GM12878 (cell line): ENCODE results near the gene MPZL1. TPM values are rescaled to one million over a fixed set of nuclear protein-coding genes. Genes with fewer than 3 reads are reported as not detected.

ENCODE experiments used
- ATAC-seq: fragments of 200-7000 bp; cut with Tn5 transposase; 3 replicates; pipeline ENCODE4 v1.9.1; 2020; ENCODE audit warnings: mild to moderate bottlenecking, moderate library complexity
- BruUV-seq: library from RNA; stranded (reverse); fragments of 400-500 nt; replicated peaks from 2 replicates; lab custom pipeline; 2021; lab: Mats Ljungman, UMichigan
- CTCF ChIA-PET: fragments of 300-600 bp; sonication (Branson Sonifier 250); formaldehyde crosslinking; extraction: SDS; loops from one replicate; lab custom pipeline; 2021; ENCODE audit warnings: inconsistent platforms; lab: Yijun Ruan, JAX
- POLR2A ChIA-PET: fragments of 350-600 bp; formaldehyde crosslinking; extraction: SDS; loops from one replicate; lab custom pipeline; 2021; ENCODE audit warnings: inconsistent platforms; lab: Charles Lee
- RAD21 ChIA-PET: fragments of 300-600 bp; sonication (Branson Sonifier 250); formaldehyde crosslinking; loops from one replicate; lab custom pipeline; 2023; ENCODE audit warnings: antibody characterized with exemption; ENCODE audit not compliant: unreplicated experiment; lab: Charles Lee
- SMC1A ChIA-PET: fragments of 300-600 bp; sonication (Branson Sonifier 250); formaldehyde crosslinking; loops from one replicate; lab custom pipeline; 2023; ENCODE audit not compliant: unreplicated experiment, uncharacterized antibody; lab: Charles Lee
- DNase-seq: peaks from one replicate; pipeline ENCODE4 v3.0.0-alpha.2; 2011; ENCODE audit warnings: low read depth, low spot score
- FAIRE-seq: peaks from 3 replicates; lab custom pipeline; 2011; peaks lifted over from hg19 to GRCh38; lab: Jason Lieb, UNC
- H2AFZ ChIP-seq: 2 replicates; pipeline ENCODE4 v1.6.0; 2011; ENCODE audit warnings: low read depth, low read length, control low read depth; ENCODE audit not compliant: control insufficient read depth
- H3K27ac ChIP-seq: 2 replicates; pipeline ENCODE4 v1.5.1; 2011; ENCODE audit warnings: control low read depth; ENCODE audit not compliant: control insufficient read depth, insufficient read depth
- H3K27me3 ChIP-seq, 2 experiments: replicated peaks in 1 of 2; 2 replicates each; pipeline versions ENCODE4 v1.6.0 to v1.6.1; 2011; ENCODE audit warnings: low read length in 1 of 2; ENCODE audit not compliant: control insufficient read depth in 2 of 2, insufficient read depth in 2 of 2
- H3K36me3 ChIP-seq, 2 experiments: 2 replicates each; pipeline ENCODE4 v1.5.1; 2011; ENCODE audit warnings: low read length in 1 of 2; ENCODE audit not compliant: control insufficient read depth in 2 of 2, insufficient read depth in 2 of 2
- H3K4me1 ChIP-seq: 2 replicates; pipeline ENCODE4 v1.6.1; 2011; ENCODE audit warnings: mild to moderate bottlenecking, low read length, moderate library complexity, mixed read lengths; ENCODE audit not compliant: control insufficient read depth, insufficient read depth
- H3K4me2 ChIP-seq: 2 replicates; pipeline ENCODE4 v1.6.0; 2011; ENCODE audit warnings: control low read depth; ENCODE audit not compliant: control insufficient read depth, insufficient read depth
- H3K4me3 ChIP-seq: fragments of 200-600 bp; sonication (generic); 2 replicates; pipeline ENCODE4 v1.5.1; 2016
- H3K79me2 ChIP-seq: 2 replicates; pipeline ENCODE4 v1.6.0; 2011; ENCODE audit warnings: low read length; ENCODE audit not compliant: control insufficient read depth, insufficient read depth
- H3K9ac ChIP-seq: 2 replicates; pipeline ENCODE4 v1.8.0; 2011; ENCODE audit warnings: low read length, control low read depth, mixed read lengths; ENCODE audit not compliant: control insufficient read depth, insufficient read depth
- H3K9me3 ChIP-seq: replicated peaks from 3 replicates; pipeline ENCODE4 v1.5.1; 2011; ENCODE audit warnings: mild to moderate bottlenecking, low read length; ENCODE audit not compliant: control insufficient read depth, insufficient read depth
- H4K20me1 ChIP-seq: 2 replicates; pipeline ENCODE4 v1.6.0; 2011; ENCODE audit not compliant: control insufficient read depth, insufficient read depth
- ATF7 ChIP-seq: fragments of 450-650 bp; IDR thresholded peaks from 2 replicates; pipeline ENCODE4 v1.6.1; 2016; ENCODE audit warnings: low read depth, mild to moderate bottlenecking
- FOXM1 ChIP-seq: IDR thresholded peaks from 2 replicates; pipeline ENCODE4 v1.6.1; 2012; ENCODE audit warnings: low read depth, mild to moderate bottlenecking, inconsistent platforms, low read length, moderate library complexity
- GABPA ChIP-seq: IDR thresholded peaks from 2 replicates; pipeline ENCODE4 v1.6.1; 2014; ENCODE audit warnings: antibody characterized with exemption, low read depth, mild to moderate bottlenecking, inconsistent platforms
- MEF2B ChIP-seq: fragments of 450-650 bp; IDR thresholded peaks from 2 replicates; pipeline ENCODE4 v1.6.1; 2018; ENCODE audit warnings: mild to moderate bottlenecking, moderate library complexity; ENCODE audit not compliant: partially characterized antibody, poor library complexity, severe bottlenecking
- MXI1 ChIP-seq: fragments of 150-350 bp; IDR thresholded peaks from 2 replicates; pipeline ENCODE4 v1.6.1; 2011; ENCODE audit warnings: low read depth, mild to moderate bottlenecking, inconsistent platforms, low read length, improper control_type of control experiment
- NFIC ChIP-seq: IDR thresholded peaks from 2 replicates; pipeline ENCODE4 v1.6.1; 2012; ENCODE audit warnings: low read depth, mild to moderate bottlenecking, inconsistent platforms, low read length, moderate library complexity
- PML ChIP-seq: IDR thresholded peaks from 2 replicates; pipeline ENCODE4 v1.6.1; 2012; ENCODE audit warnings: low read length, inconsistent platforms
- POLR2AphosphoS2 ChIP-seq: IDR thresholded peaks from 2 replicates; pipeline ENCODE4 v1.6.1; 2011; ENCODE audit warnings: low read depth, mild to moderate bottlenecking, low read length, improper control_type of control experiment, moderate library complexity
- POLR2AphosphoS5 ChIP-seq: IDR thresholded peaks from 2 replicates; pipeline ENCODE4 v1.6.1; 2011; ENCODE audit warnings: mild to moderate bottlenecking, low read length, inconsistent platforms
- RUNX3 ChIP-seq: IDR thresholded peaks from 2 replicates; pipeline ENCODE4 v1.6.1; 2012; ENCODE audit warnings: low read length, inconsistent platforms
- SMARCA5 ChIP-seq: fragments of 450-650 bp; IDR thresholded peaks from 2 replicates; pipeline ENCODE4 v1.6.1; 2017; ENCODE audit warnings: mild to moderate bottlenecking
- TCF7 ChIP-seq: IDR thresholded peaks from 2 replicates; pipeline ENCODE4 v1.6.1; 2014; ENCODE audit warnings: antibody characterized with exemption, borderline replicate concordance
- ZBTB4 ChIP-seq: fragments of 450-650 bp; formaldehyde crosslinking; IDR thresholded peaks from 2 replicates; pipeline ENCODE4 v1.4.0; 2022; ENCODE audit warnings: mild to moderate bottlenecking, moderate library complexity
- ZNF274 ChIP-seq: IDR thresholded peaks from one replicate; pipeline ENCODE4 v1.8.0; 2011; ENCODE audit not compliant: insufficient read length, insufficient read depth
- ZNF687 ChIP-seq: fragments of 450-650 bp; IDR thresholded peaks from 2 replicates; pipeline ENCODE4 v1.6.1; 2017; ENCODE audit warnings: mild to moderate bottlenecking, moderate library complexity
- WGBS: methylation state at CpG from one replicate; pipeline ENCODE4 v1.1.6; 2016; ENCODE audit warnings: low lambda C conversion rate; ENCODE audit not compliant: insufficient replicate concordance, insufficient coverage; ENCODE audit errors: missing lambda C conversion rate; 5-methylcytosine and 5-hydroxymethylcytosine counted together
- in situ Hi-C: fragments of 300-500 bp; cut with MboI; formaldehyde crosslinking; loops from 9 replicates; pipeline ENCODE4 v1.14.3; 2018; ENCODE audit warnings: mixed read lengths
- intact Hi-C: fragments of 100-400 bp; cut with micrococcal nuclease; formaldehyde crosslinking; loops from one replicate; pipeline ENCODE4 v1.14.2; 2022; ENCODE audit not compliant: unreplicated experiment
- polyA plus RNA-seq, 11 experiments: library from polyadenylated mRNA; depleted of rRNA in 4 of 11; unstranded in 6 of 11; stranded (reverse) in 5 of 11; fragments of >200 nt; fragmentation: Nextera tagmentation in 4 of 11; fragmentation: Illumina TruSeq in 1 of 11; extraction: Ambion mirVana in 4 of 11; extraction: Trizol in 1 of 11; gene quantifications; 1 replicate in 1 of 11; 2 replicates in 10 of 11; pipeline versions ENCODE4 v1.2.1 to v1.2.3, GENCODE V29; 2011 to 2016; ENCODE audit warnings: inconsistent platforms in 2 of 11, missing spikeins in 2 of 11, low read depth in 1 of 11
- total RNA-seq, 4 experiments: library from RNA; depleted of rRNA in 3 of 4; stranded (reverse); fragments of >200 nt in 3 of 4; fragmentation: Illumina TruSeq in 1 of 4; extraction: Trizol in 1 of 4; gene quantifications; 2 replicates each; pipeline versions ENCODE4 v1.2.1 to v1.2.3, GENCODE V29; 2013 to 2021

The MPZL1 gene
- total and polyA plus RNA-seq, 10 of the 15 experiments (the other 5 are each of a cell fraction or from before 2014, with no cell fraction given), result 9.8 to 60.9 (median 45.9) TPM

GRCh38 chr1:167676916-167677848 is 44.6 kb upstream of the MPZL1 start:
- in situ Hi-C loops, result no loop called here
- peaks cover 0 to 5% of the 10 kb centered on the region in 2 experiments; a peak in 2 of 4 replicates for H3K36me3 ChIP-seq
- 0 out of 2 replicates have a peak, but pooled peaks have one; percentile 55 for TF ChIP-seq POLR2AphosphoS2
- TF ChIP-seq POLR2AphosphoS5, result 0 out of 2 replicates have a peak, but pooled peaks have one; percentile 3
- TF ChIP-seq NFIC, result peak; percentile 63
- TF ChIP-seq MXI1, result peak; percentile 66; the same call in 1 of the 2 replicates
- no peak for TF ChIP-seq FOXM1
- TF ChIP-seq PML, result 0 out of 2 replicates have a peak, but pooled peaks have one; percentile 36
- TF ChIP-seq ZBTB4 (CRISPR knock-in tag), result no peak
- no peak for TF ChIP-seq ATF7
- no peak for TF ChIP-seq ZNF274
- peak; percentile 52; the same call in 1 of the 2 replicates for TF ChIP-seq SMARCA5
- peak; percentile 90 for TF ChIP-seq MEF2B
- peak; percentile 45; the same call in 1 of the 2 replicates for TF ChIP-seq RUNX3
- TF ChIP-seq GABPA, result no peak
- no peak for TF ChIP-seq TCF7
- peak; percentile 72 for TF ChIP-seq ZNF687

More at GRCh38 chr1:167676916-167677848, 44.6 kb upstream of the MPZL1 start:
- H3K4me3 ChIP-seq, result peak overlapping the region; percentile 35; the same call in 1 of the 2 replicates
- H3K27me3 ChIP-seq, result no peaks in the 10 kb centered on the region
- no peaks in the 10 kb centered on the region; the same call in 2 of the 3 replicates for H3K9me3 ChIP-seq
- ChIA-PET SMC1A (interaction anchor here (1.0 to 10.3 kb wide), 9 partner anchors 10 to 75 kb away, joined by 3 to 170 read pairs (median 17); partner anchors contain the start of gene RCSD1), RAD21 (interaction anchor here (1.0 to 8.3 kb wide), 13 partner anchors 8 to 137 kb away, joined by 3 to 100 read pairs (median 4); partner anchors contain the start of gene RCSD1), POLR2A (interaction anchor here (0.5 to 7.2 kb wide), 7 partner anchors 9 to 77 kb away, joined by 3 to 84 read pairs (median 3); partner anchors contain the start of gene RCSD1), CTCF (interaction anchor here (0.8 to 5.1 kb wide), 10 partner anchors 9 to 138 kb away, joined by 3 to 31 read pairs (median 4); no protein-coding TSS in a partner anchor)
- H2AFZ ChIP-seq, result no peak overlapping the region
- H3K4me2 ChIP-seq, result peak overlapping the region; percentile 64
- 72% methylated on average over 7 of the region's 7 CpGs for WGBS
- DNase-seq, result peak; percentile 68
- peaks cover 80% of the 10 kb centered on the region for H3K4me1 ChIP-seq
- H3K27ac ChIP-seq, result peak overlapping the region; percentile 93
- H3K79me2 ChIP-seq, result peaks cover 31% of the 10 kb centered on the region
- H4K20me1 ChIP-seq, result no peaks in the 10 kb centered on the region
- peak overlapping the region; percentile 61 for H3K9ac ChIP-seq
- peak; percentile 71 for ATAC-seq
- intact Hi-C loops, result loop anchor here (1.0 kb wide), 1 partner anchor 49 kb away; no protein-coding TSS in a partner anchor
- BruUV-seq, result no TSS peak
- FAIRE-seq, result no peak
